ENCODE results near the gene UPK3B.
A peak's percentile ranks its signal among the peaks of the same experiment; 100 is the strongest.
"Not testable (repeated sequence)": the region's sequence is repeated elsewhere in the genome, so short reads cannot be mapped to it uniquely, and the experiment has no call there.

UPK3B gene

GRCh38 chr7:76511911-76512885 lies 1.8 kb downstream of the UPK3B start:
- H3K27me3 ChIP-seq (replicated peaks); in situ Hi-C loops (cut with HindIII; ENCODE audit: low pct_ligation_motif_present, low sequenced_read_pairs); DNase-seq; H3K4me3 ChIP-seq (ENCODE audit: low read depth, low read length); H3K36me3 ChIP-seq (replicated peaks); H3K27ac ChIP-seq: not testable (repeated sequence)

- no peaks in the 10 kb centered on the region for H3K27me3 ChIP-seq (replicated peaks)
- in situ Hi-C loops (cut with HindIII; ENCODE audit: low pct_ligation_motif_present, low sequenced_read_pairs) = no loop called here
- DNase-seq = no peak
- H3K4me3 ChIP-seq (ENCODE audit: low read depth, low read length) = no peak overlapping the region
- no peak overlapping the region for H3K27ac ChIP-seq
- H3K36me3 ChIP-seq (replicated peaks) = no peaks in the 10 kb centered on the region
- peak; percentile 67 for TF ChIP-seq CTCF (IDR thresholded peaks at IDR 0.05; ENCODE audit: low read depth, low read length, missing control alignments)
Observed at GRCh38 chr7:76512941-76513816, 2.8 kb downstream of the UPK3B start.

GRCh38 chr7:76513817-76514799 lies 3.8 kb downstream of the UPK3B start:
- in situ Hi-C loops (cut with HindIII; ENCODE audit: low pct_ligation_motif_present, low sequenced_read_pairs) = no loop called here
- no peak for TF ChIP-seq CTCF (IDR thresholded peaks at IDR 0.05; ENCODE audit: low read depth, low read length, missing control alignments)
- Histone ChIP-seq H3K4me3 (ENCODE audit: low read depth, low read length) (no peak overlapping the region), H3K27ac (no peak overlapping the region), H3K36me3 (replicated peaks) (no peaks in the 10 kb centered on the region), H3K27me3 (replicated peaks) (no peaks in the 10 kb centered on the region)
- no peak for DNase-seq

GRCh38 chr7:76514926-76515771 lies 4.8 kb downstream of the UPK3B start:
- Histone ChIP-seq H3K27me3 (replicated peaks) (no peaks in the 10 kb centered on the region), H3K36me3 (replicated peaks) (no peaks in the 10 kb centered on the region), H3K27ac (no peak overlapping the region), H3K4me3 (ENCODE audit: low read depth, low read length) (no peak overlapping the region)
- in situ Hi-C loops (cut with HindIII; ENCODE audit: low pct_ligation_motif_present, low sequenced_read_pairs) = no loop called here
- no peak for TF ChIP-seq CTCF (IDR thresholded peaks at IDR 0.05; ENCODE audit: low read depth, low read length, missing control alignments)
- DNase-seq = no peak

DNA sequence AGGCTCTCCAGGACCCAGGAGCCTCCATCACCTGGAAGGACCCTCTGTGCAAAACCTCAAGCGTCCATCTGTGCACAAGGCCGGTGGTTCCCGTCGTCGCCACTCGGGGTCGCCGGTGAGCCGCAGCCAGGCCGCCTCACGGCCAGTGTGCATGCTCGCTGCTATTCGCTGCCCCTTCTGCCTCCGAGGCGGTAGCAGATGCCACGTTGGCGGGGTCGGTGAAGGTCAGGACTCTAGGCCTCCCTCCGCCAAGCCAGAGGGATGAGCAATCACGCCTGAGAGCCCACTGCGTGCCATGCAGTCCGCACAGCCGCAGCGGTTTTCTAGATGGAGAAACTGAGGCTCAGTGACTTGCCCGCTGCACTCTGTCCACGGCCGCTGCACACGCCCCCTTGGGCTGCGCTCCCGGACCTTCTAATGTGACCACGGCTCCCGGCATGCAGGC lies 5.7 kb downstream of the UPK3B start:
- no peak overlapping the region for H3K27ac ChIP-seq
- no peaks in the 10 kb centered on the region for H3K36me3 ChIP-seq (replicated peaks)
- peak; percentile 99 for TF ChIP-seq CTCF (IDR thresholded peaks at IDR 0.05; ENCODE audit: low read depth, low read length, missing control alignments)
- DNase-seq = peak; percentile 36
- no peaks in the 10 kb centered on the region for H3K27me3 ChIP-seq (replicated peaks)
- in situ Hi-C loops (cut with HindIII; ENCODE audit: low pct_ligation_motif_present, low sequenced_read_pairs) = no loop called here
- peak overlapping the region; percentile 43 for H3K4me3 ChIP-seq (ENCODE audit: low read depth, low read length)

DNA sequence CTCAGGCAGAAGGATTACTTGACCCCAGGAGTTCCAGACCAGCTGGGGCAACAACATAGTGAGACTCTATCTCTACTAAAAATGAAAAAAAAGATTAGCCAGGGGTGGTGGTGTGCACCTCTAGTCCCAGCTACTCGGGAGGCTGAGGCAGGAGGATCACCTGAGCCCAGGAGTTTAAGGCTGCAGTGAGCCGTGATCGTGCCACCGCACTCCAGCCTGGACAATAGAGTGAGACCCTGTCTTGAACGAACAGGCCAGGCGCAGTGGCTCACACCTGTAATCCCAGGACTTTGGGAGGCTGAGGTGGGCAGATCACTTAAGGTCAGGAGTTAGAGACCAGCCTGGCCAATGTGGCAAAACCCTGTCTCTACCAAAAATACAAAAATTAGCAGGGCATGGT lies 6.6 kb downstream of the UPK3B start:
- H3K27me3 ChIP-seq (replicated peaks); DNase-seq; H3K4me3 ChIP-seq (ENCODE audit: low read depth, low read length); H3K36me3 ChIP-seq (replicated peaks); H3K27ac ChIP-seq; in situ Hi-C loops (cut with HindIII; ENCODE audit: low pct_ligation_motif_present, low sequenced_read_pairs): not testable (repeated sequence)

- DNase-seq; H3K36me3 ChIP-seq (replicated peaks); H3K27me3 ChIP-seq (replicated peaks); in situ Hi-C loops (cut with HindIII; ENCODE audit: low pct_ligation_motif_present, low sequenced_read_pairs); H3K27ac ChIP-seq; H3K4me3 ChIP-seq (ENCODE audit: low read depth, low read length): not testable (repeated sequence)
Observed at GRCh38 chr7:76526183-76526582, 15.8 kb downstream of the UPK3B start.

DNA sequence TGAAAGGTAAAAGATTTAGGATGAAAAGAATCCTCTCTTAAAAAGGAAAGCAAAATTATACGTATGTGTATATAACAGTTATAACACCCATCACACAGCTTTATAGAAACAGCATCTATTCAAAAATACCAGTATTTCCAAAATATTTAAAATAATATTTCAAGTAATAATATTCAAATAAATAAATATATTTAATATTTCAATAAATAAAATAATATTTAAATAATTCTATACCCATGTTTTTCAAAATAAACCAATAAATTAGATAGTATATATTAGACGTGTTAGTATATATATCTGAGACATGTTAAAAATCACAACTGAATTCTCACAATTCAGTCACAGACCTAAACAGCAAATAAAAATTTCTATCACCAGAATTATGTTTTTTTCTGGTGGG lies 21.3 kb downstream of the UPK3B start:
- H3K36me3 ChIP-seq (replicated peaks); DNase-seq; H3K27ac ChIP-seq; H3K27me3 ChIP-seq (replicated peaks); in situ Hi-C loops (cut with HindIII; ENCODE audit: low pct_ligation_motif_present, low sequenced_read_pairs); H3K4me3 ChIP-seq (ENCODE audit: low read depth, low read length): not testable (repeated sequence)
